GM18526 (cell line): ENCODE measurements around the gene SCNN1A.

ENCODE experiments used
- POLR2A ChIP-seq: IDR thresholded peaks from 3 replicates; pipeline ENCODE4 v1.6.1; 2011; ENCODE audit not compliant: insufficient read length; ENCODE audit errors: extremely low read depth

SCNN1A gene

DNA sequence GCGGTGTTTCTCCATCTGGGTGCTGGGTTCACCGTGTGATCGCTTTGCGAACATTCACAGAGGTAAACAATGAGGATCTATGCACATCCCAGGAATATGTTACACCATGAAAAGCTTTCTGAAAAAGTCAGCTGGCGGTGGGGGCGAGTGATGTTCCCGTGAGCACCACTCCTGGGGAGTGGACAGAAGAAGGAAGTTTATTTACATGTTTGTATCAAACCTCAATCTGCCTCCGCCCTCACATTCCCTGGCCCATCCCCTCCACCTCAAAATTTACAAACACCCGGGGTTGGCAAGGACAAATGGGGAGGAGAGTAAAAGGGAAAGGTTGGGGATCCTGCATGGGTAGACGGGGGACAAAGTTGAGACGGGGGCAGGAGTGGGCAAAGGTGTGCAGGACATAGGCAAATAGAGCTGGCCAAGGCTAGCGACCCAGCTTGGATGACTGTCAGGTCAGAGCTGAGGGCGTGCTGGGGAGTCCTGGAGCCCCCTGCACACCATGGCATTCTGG is 40.4 kb downstream of the SCNN1A start:
- TF ChIP-seq POLR2A, result no peak

DNA sequence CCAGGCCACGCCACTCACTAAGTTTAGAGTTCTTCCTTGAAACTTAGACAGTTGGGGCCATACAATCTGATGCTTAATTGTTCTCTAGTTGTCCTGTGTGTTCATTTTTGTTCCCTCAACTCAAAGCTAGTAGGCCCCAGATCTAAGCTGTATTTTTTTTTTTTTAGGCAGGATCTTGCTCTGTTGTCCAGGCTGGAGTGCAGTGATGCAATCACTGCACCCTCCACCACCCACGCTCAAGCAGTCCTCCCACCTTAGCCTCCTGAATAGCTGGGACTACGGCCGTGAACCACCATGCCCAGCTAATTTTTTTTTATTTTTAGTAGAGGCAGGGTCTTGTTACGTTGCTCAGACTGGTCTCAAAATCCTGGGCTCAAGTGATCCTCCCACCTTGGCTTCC is 41.0 kb downstream of the SCNN1A start:
- TF ChIP-seq POLR2A, result no peak

DNA sequence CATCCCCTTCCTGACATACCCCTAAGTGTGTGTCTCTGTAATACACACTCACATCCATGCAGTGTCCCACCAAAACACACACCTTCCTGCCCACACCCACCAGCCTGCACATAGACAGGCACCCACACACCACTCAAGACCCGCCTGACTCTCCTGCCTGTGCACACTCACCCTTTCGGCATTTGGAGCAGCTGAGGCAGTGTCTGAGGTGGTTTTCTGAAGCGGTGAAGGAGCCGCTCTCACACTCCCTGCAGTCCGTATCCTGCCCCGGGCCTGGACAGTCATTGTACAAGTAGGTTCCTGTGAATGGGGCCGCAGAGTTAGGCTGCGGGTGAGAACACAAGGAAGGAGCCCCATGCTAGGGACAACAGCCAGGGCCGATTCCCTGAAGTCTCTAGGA is 41.8 kb downstream of the SCNN1A start:
- no peak for TF ChIP-seq POLR2A

DNA sequence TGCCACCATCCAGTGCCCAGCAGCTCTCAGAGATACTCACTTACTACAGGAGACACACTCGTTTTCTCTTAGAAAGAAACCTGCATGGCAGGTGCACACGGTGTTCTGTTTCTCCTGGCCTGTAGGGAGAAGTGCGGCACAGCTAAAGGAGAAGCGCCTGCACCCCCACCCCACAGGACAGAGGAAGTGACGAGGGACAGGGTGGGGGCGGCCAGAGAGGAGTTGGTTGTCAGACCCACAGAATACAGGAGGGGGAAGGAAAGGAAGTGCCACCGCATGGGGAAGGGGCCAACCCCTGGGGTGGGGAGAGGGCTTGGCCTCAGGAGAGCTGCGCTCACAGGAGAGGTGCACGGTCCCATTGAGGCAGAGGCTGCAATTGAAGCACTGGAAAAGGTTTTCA is 42.3 kb downstream of the SCNN1A start:
- TF ChIP-seq POLR2A, result no peak

DNA sequence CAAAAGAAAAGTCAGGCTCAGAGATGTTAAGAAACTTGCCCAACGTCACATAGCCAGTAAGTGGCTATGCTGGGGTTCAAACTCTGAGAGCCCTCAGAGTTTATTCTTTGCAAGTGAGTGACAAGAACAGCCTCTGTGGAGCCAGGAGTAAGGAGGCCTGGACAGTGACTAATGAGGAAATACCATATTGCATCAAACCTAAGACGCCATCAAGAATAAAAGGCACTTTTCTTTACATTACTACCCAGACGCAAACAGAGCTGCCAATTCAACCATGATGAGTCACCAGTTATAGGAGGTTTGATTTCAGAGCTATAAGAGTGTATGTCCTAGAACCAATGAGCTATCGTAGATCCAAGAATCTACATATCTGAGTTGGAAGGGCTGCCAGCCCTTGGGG is 42.9 kb downstream of the SCNN1A start:
- TF ChIP-seq POLR2A, result no peak

DNA sequence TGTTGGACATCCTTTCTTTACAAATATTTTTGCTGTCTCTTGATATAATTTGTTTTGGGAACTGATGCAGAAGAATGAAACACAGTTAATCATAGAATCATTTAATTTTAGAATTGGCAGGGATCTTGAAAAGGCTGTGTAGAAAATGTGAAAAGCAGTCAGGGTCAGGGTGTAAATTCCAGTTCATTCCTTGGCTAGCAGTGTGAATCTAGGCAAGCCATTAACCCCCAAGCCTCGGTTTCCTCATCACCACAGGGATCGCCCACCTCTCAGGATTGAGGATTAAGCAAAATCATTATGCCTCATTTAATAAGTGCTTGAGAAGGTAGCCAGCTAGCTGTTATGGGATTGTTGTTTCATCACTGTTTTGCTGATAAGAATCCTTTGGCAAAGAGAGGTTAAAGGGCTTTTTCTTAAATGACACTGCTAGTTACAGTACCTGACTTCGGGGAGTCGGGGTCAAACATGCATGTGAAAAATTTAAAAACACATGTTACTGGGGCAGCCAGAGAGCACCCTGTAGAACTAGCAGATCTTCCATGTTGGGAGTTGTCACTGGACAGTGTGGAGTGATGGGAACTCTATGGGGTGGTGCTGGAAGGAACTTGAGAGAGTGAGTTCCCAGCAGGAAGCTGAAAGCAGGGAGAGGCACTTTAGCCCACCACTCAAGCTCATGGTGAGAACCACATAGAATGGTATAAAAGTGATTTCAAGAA is 44.2 kb downstream of the SCNN1A start:
- no peak for TF ChIP-seq POLR2A

DNA sequence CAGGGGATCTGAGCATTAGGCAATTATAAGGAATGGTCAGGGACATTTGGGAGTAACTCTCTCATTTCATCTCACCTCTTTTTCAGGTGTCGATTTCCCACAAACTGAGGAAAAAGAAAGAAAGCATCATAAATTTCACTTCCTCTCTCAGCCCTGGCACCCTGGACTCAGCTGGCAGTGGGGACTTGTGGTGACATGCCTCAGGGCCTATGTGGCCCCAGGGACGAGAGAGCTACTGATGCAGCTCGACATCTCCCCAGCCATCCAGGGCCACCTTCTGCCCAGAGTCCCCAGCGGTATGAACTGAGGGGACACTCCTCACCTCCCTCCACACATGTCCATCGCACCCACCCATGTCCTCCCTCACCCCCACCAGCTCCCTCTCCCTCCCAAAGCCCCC is 45.2 kb downstream of the SCNN1A start:
- no peak for TF ChIP-seq POLR2A

DNA sequence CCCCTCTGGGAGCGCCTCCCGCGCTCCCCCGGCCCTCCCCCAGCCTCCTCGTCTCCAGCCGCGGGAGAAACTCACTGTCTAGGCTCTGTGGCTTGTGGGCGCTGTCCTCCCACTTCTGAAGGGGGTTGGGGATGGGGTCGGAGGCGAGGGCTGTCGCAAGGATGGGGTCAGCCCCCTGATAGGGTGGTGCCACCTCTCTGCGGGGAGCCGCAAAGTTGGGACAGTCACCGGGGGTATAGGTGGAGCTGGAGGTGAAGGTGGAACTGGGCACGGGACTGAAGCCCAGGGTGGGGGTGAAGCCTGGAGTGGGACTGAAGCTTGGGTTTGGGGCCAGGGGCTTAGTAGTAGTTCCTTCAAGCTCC is 45.7 kb downstream of the SCNN1A start:
- TF ChIP-seq POLR2A, result no peak

DNA sequence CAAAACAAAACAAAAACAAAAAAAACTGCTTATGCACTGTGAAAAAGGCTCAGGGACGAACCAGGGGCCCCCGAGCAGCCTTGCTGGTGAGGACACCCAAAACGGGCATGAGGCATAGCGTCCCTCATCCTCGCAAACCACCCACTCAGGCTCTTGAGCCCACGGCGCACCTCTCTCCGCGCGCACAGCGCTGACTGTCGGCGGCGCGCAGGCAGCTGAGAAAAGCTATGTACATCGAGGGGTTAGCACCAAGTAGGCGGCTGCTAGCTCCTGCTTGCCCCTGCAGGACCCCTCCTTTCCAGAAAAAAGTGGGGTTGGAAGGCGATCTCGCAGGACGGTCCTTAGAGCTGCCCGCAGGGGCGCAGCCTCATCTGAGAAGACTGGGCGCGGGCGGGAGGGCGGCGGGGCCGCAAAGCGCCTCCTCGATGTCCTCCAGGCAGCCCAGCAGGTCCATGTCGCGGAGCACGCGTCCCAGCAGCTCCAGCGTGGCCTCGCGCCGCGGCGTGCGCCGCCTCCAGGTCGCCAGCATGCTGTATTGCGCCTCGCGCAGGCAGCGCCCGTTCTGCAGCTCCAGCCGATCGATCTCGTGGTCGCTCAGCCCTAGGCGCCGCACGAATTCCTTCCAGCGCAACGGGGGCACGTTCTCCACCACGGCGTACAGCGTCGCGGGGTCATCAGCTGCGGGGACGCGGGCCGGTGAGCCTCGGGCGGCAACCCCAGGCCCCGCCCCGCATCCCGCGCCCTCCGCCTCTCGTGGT is 46.2 kb downstream of the SCNN1A start:
- no peak for TF ChIP-seq POLR2A

DNA sequence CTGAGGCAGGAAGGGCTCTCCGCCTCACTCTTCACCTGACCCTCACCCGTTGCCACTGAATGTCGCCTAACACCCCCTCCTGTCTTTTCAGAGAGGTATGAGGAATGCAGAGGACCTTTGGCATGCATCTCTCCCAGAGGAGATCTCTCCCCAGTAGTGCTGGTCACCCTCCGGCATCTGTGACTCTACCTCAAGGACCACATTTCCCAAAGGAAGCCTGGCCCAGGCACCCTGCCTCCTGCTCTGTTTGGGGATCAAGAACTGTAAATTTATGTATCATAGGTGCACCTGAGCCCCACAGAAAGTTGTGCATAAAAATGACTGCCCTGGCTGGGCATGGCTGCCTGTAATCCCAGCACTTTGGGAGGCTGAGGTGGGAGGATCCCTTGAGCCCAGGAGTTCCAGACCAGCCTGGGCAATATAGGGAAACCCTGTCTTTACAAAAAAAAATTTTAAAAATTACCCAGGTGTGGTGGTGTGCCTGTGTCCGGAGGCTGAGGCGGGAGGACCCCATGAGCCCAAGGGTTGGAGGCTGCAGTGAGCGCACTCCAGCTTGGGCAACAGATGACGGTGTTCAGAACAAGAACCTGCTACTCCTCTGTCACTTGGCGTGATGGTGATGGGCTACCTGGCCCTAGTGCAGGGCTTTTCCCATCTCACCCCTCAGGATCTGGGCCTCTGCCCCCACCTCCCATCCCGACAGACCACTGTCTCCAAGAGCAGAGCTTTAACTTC is 47.2 kb downstream of the SCNN1A start:
- no peak for TF ChIP-seq POLR2A

DNA sequence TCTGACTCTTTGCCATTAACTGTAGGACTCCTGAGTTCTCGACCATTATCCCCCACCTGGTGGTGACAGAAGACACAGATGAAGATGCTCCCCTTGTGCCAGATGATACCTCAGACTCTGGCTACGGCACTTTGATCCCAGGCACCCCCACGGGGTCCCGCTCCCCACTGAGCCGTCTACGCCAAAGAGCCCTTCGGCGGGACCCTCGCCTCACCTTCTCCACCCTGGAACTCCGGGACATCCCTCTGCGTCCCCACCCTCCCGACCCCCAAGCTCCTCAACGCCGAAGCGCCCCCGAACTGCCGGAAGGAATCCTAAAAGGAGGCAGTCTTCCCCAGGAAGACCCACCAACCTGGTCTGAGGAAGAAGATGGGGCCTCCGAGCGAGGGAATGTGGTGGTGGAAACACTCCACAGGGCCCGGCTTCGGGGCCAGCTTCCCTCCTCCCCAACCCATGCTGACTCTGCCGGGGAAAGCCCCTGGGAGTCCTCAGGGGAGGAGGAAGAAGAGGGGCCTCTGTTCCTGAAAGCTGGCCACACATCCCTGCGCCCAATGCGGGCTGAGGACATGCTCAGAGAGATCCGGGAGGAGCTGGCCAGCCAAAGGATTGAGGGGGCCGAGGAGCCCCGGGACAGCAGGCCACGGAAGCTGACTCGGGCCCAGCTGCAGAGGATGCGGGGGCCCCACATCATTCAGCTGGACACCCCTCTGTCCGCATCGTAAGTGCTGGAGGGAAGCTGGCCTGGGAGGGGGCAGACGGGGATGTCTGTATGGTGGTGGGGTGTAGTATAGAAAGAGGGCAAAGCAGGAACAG is 47.9 kb downstream of the SCNN1A start:
- no peak for TF ChIP-seq POLR2A

DNA sequence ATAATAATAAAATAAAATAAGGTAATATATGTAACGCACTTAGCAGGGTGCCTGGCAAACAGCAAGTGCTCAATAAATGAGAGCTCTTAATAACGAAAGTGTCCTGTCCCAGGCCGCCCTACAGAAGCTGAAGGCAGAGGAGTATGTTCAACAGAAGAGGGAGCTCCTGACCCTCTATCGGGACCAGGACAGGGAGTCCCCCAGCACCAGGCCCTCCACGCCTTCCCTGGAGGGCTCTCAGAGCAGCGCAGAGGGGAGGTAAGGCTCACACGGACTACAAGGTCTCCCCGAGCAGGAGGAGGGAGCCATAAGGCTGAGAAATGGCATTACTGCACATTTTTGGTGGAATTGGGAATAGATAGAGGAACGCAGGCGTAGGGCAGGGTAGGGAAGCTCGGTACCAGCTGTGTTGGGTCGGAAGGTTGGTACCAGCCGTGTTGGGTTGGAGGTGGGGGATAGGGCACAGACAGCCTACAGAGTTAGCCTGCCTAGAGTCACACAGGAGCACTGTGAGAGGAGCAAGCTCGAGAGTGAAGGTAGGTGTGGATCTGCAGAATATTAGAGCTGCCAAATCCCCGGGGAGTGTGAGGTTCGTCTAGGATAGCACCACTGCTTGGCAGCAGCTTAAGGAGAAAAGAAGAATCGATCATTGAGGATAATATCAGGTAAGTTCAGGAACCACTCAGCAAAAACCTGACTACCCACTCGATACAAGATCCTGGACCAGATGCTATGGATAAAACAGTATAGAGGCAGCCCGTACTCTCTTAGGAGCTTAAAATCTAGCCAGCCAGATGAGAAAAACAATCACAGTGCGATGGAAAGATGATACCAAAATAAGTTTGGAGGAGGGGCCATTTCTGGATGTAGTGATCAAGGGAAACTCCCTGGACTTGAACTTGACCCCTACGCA is 48.8 kb downstream of the SCNN1A start:
- no peak for TF ChIP-seq POLR2A

DNA sequence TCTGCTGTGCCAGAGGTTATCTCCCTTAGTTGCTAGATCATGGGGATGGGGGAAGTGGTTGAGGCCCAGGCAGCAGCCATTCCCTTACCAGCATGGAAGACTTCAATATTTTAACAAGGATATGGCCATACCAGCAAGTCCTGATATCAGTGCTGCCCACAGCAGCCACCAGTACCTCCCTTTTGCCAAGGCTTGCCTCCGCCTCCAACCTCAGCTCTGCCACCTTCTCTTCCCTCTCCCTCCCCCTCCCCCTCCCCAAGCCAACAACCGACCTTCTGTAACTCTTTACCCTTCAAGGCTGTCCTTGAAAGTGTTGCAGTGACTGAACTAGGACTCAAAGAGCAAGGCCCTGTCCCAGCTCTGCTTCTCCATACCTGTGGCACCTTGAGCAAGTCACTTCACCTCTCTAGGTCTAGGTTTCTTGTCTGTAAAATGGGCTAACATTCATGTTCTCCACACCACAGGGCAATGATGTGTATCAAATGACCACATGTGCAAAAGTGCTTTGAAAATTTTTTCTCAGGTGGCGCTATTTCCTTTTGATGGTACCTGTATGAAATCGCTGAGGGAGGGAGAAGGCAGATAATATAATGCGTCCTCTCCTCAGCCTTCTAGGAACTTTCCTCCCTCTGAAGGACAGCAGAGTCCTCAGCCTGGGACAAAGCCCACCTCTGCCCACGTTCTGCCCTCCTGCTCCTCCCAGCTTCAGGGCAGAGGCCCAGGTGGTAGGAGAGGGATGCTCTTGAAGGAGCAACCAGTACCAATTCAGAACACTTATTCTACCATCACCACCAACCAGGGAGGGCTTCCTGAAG is 50.2 kb downstream of the SCNN1A start:
- TF ChIP-seq POLR2A, result no peak

DNA sequence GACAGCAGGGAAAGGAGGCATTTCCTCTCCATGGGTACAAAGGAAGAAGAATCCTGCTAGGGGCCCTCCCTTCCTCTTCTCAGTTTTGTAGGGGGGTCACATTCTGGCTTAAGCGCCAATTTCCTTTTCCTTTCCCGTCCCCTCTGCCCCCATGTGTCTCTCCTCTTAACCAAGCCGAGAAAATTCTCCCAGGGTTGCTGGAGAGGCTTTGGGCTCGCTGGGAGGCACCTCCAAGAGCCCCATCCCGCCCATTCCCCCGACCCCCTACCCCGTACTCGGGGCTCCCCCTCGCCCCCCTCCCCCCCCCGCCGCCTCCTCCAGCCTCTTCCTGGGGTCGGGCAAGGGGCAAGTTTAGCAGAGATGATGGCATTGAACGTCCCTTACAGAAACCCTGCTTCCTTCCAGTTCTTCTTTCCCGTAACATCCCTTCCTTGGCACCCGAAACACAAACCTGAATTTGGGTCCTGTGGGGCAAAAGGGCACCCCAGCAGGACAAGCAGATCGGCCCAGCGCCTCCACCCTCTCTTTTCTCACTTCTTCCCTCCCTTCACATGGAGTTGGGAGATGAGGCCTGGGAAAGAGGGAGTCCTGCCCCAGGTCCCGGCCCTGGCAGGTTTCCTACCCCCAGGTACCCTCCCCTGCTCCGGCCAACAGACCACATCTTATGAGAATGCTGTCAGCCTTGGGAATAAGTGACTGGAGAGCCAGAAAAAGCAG is 51.2 kb downstream of the SCNN1A start:
- no peak for TF ChIP-seq POLR2A
